Choroid plexus epithelial cell (primary cell): Measurements from ENCODE around the gene FAM170B.

ENCODE experiments used
- DNase-seq: peaks from one replicate; pipeline ENCODE4 v3.0.0-alpha.2; 2010; ENCODE audit warnings: low read depth
- H3K4me3 ChIP-seq: 2 replicates; pipeline ENCODE4 v1.5.1; 2011; ENCODE audit warnings: low read depth, mild to moderate bottlenecking, control low read depth, low read length, moderate library complexity
- CTCF ChIP-seq: conservative IDR thresholded peaks from 2 replicates; pipeline ENCODE4 v1.5.1; 2011; ENCODE audit warnings: low read depth, mild to moderate bottlenecking, control low read depth, inconsistent platforms, low read length, moderate library complexity

Gene FAM170B

GRCh38 chr10:49141541-49142332, 7.9 kb upstream of the FAM170B start:
- H3K4me3 ChIP-seq, result no peak overlapping the region
- no peak for DNase-seq
- no peak for TF ChIP-seq CTCF

- no peak for TF ChIP-seq CTCF
- no peak overlapping the region for H3K4me3 ChIP-seq
- no peak for DNase-seq
Observed at GRCh38 chr10:49140304-49141177, 6.7 kb upstream of the FAM170B start.

- TF ChIP-seq CTCF, result no peak
- peak; percentile 72 for DNase-seq
- no peak overlapping the region for H3K4me3 ChIP-seq
Observed at GRCh38 chr10:49139846-49140195, 6.0 kb upstream of the FAM170B start.

GRCh38 chr10:49139028-49139845, 5.4 kb upstream of the FAM170B start:
- peak; percentile 62 for DNase-seq
- H3K4me3 ChIP-seq, result no peak overlapping the region
- no peak for TF ChIP-seq CTCF

GRCh38 chr10:49138361-49138891, 4.6 kb upstream of the FAM170B start:
- no peak for DNase-seq
- TF ChIP-seq CTCF, result no peak
- H3K4me3 ChIP-seq, result no peak overlapping the region

GRCh38 chr10:49136525-49136924, 2.7 kb upstream of the FAM170B start:
- DNase-seq, result no peak
- H3K4me3 ChIP-seq, result no peak overlapping the region
- no peak for TF ChIP-seq CTCF
